Left cardiac atrium (tissue), 4 donors: Measurements from ENCODE around the gene TYRP1. TPM values are rescaled to one million over a fixed set of nuclear protein-coding genes. Genes with fewer than 3 reads are reported as not detected.

Experiments
- ATAC-seq, 2 donors: fragments of 200-7000 bp; cut with Tn5 transposase; one replicate each; pipeline ENCODE4 v1.9.1; 2020; ENCODE audit warnings: mild to moderate bottlenecking in 2 of 2, moderate library complexity in 2 of 2
- DNase-seq: peaks from one replicate; pipeline ENCODE4 v3.0.0-alpha.2; 2020
- intact Hi-C, 2 donors: fragments of 100-400 bp; cut with DNase I; formaldehyde crosslinking; loops; one replicate each; pipeline versions ENCODE4 v1.14.1 to v1.15.1; 2022 to 2023
- total RNA-seq, 2 donors: library from RNA; stranded (reverse); fragmentation: NEBNext Ultra II Directional; extraction: Animal tissue kit (Norgen Biotek cat#: 25700); gene quantifications; one replicate each; pipeline ENCODE4 v1.2.1, GENCODE V29; 2021
- donor health status: DM: no; HTN: yes; CAD: no.
- donor health status: DM: no; HTN: yes; CAD: no; lungs with severe emphysema.
- donor health status: DM: yes; HTN: yes; CAD: no.
- donor health status: Dilated cardiomyopathy.

Gene TYRP1
- total RNA-seq, 2 donors from 2014 or later = 31.0 to 32.8 TPM

- DNase-seq = no peak
- ATAC-seq = no peak
- intact Hi-C loops = no loop called here
These were observed 828 bp downstream of the TYRP1 start for GRCh38 chr9:12694013-12694412.

GRCh38 chr9:12695474-12695873, 2.3 kb downstream of the TYRP1 start:
- peak; percentile 20 for DNase-seq
- ATAC-seq = peak; percentile 79 to 84
- intact Hi-C loops = no loop called here

DNA sequence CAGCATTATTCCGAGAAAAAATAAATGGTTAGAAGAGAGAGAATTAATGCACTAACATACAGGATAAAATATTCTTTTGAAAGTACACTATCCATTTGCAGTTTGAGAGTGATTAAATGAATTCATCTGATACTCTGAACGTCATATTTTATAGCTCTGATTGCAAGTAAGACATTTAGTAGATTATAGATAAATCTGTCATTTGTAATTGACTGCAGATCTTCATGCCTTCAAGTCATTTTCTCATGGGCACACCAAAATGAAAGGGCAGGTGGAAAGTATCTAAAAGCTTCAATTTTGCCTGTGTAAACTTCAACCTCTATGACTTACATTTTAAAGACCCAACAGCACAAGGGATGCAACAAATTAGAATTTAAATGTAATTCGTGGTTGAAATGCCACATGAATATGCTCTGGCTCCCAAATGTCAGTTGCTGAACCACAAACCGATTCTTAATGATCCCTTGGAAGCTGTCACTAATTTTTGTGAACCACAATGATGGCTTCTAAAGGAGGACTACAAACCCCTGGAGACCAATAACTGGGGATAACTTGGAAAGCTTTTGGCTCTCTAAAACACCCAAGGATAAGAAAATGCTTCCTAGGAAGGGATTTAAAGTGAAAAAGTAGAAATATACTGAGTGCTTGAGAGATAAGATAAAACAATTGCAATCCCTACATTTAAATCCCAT, 3.9 kb downstream of the TYRP1 start:
- DNase-seq (no peak), ATAC-seq (no peak)
- intact Hi-C loops = no loop called here

- DNase-seq = no peak
- ATAC-seq = no peak
- intact Hi-C loops = no loop called here
These were observed 4.5 kb downstream of the TYRP1 start for GRCh38 chr9:12697719-12698118.

GRCh38 chr9:12698266-12698665, 5.1 kb downstream of the TYRP1 start:
- intact Hi-C loops = no loop called here
- peak; percentile 18 to 49 for ATAC-seq
- DNase-seq = no peak

DNA sequence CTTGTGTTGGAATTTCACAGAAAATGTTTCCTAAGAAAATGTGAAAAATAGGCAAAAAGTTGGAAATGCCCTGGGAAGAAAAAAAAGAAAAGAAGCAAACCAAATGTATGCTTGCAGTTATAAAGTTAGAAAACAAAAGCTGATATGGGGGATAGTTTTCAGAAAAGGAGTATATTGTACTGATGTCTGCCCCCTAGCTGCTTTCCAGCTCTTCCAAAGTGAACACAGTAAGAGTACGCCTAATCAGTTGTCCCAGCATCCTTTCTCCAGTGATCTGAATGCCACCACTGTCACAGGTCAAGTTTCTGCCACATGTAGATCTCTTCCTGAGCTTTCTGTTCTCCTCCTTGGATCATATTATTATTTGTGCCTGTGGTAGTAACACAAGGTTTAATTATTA, 5.8 kb downstream of the TYRP1 start:
- no peak for DNase-seq
- intact Hi-C loops = no loop called here
- ATAC-seq = peak in 1 of 2 donors; percentile 36

- ATAC-seq (no peak), DNase-seq (no peak)
- intact Hi-C loops = no loop called here
These were observed 6.3 kb downstream of the TYRP1 start for GRCh38 chr9:12699529-12699928.

DNA sequence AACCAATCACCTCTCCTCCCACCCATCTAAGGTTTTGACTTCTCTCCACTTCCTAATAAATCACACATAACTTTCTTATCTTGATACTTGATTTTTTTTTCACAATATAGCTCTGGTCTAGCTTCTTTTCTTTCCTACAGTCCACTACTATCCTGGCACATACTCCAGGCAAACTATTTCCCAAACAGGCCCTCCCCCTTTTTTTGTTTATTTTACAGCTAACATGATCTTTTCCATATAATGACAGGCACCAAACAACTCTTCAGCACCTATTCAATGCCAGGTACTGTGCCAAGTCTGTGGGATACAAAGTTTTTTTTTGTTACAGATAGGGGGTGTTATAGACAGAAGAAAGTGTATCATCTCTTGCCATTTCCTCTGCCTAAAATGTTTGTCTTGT, 7.9 kb downstream of the TYRP1 start:
- intact Hi-C loops = no loop called here
- ATAC-seq = no peak

GRCh38 chr9:12702160-12702758, 9.1 kb downstream of the TYRP1 start:
- ATAC-seq = peak; percentile 78 to 89
- peak; percentile 36 for DNase-seq
- intact Hi-C loops = no loop called here

More for the DNA sequence above, 7.9 kb downstream of the TYRP1 start:
- no peak for DNase-seq

- intact Hi-C loops = no loop called here
- no peak for DNase-seq
- ATAC-seq = no peak
These were observed 10.8 kb downstream of the TYRP1 start for GRCh38 chr9:12703996-12704395.

GRCh38 chr9:12705738-12706391, 12.7 kb downstream of the TYRP1 start:
- DNase-seq (no peak), ATAC-seq (no peak)
- intact Hi-C loops = no loop called here

- ATAC-seq = peak in 1 of 2 donors; percentile 57
- no peak for DNase-seq
- intact Hi-C loops = no loop called here
These were observed 15.5 kb downstream of the TYRP1 start for GRCh38 chr9:12708562-12709298.

GRCh38 chr9:12712532-12712931, 19.3 kb downstream of the TYRP1 start:
- DNase-seq = no peak
- no peak for ATAC-seq
- intact Hi-C loops = no loop called here

- no peak for ATAC-seq
- no peak for DNase-seq
- intact Hi-C loops = no loop called here
These were observed 22.1 kb downstream of the TYRP1 start for GRCh38 chr9:12715268-12715667.

DNA sequence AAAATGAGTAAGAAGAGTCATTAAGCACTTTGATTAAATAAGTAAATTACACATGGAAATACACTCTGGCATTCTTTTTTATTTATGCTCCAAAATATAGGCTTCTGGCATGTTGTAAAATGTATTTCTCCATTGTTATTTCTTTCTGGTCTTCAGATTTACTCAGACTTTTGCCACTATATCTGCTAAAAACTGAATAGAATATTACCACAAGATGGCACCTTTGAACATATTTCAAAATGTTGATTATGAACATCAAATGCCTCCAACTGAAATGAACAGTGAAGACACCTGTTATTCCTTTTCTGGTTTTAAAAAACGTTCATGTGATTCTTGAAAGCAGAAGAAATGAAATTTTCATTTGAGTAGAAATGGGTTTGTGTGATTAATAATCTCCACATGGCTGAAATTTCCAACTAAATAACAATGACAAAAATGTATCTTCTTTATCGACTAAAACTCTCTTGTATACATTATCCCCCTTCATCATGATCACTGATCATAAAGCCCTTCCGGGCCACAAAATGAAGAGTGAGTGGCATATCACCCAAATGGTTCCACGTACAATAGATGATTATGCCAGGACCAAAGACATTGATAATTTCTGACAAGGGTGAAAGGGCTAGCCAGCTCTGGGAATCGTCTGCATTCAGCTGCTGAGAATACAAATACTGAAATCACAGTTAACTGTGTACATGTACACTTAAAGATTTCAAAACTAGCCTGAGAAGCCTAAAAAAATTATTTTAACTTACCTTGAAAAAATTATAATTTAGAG, 23.8 kb downstream of the TYRP1 start:
- DNase-seq (no peak), ATAC-seq (no peak)
- intact Hi-C loops = no loop called here

GRCh38 chr9:12717907-12718306, 24.7 kb downstream of the TYRP1 start:
- intact Hi-C loops = no loop called here
- ATAC-seq = no peak
- no peak for DNase-seq

- intact Hi-C loops = no loop called here
- peak; percentile 38 to 55 for ATAC-seq
- no peak for DNase-seq
These were observed 25.4 kb downstream of the TYRP1 start for GRCh38 chr9:12718482-12719026.

DNA sequence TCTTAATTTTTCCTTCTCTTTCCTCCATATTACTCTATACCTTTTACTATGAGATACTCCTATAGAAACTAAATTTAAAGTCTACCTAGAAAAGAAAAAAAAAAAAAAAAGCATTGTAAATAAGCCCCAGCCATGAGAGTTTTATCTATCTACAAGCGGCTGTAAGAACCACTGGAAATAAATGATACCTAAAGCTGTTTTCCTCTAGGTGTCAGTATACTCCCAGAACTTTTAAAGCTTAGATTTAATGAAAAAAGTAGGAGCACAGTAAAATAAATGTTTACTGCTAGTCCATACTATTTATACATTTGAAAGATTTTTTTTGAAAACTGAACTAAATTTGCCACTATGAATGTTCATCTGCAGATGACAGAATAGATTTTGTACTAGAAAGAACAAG, 26.2 kb downstream of the TYRP1 start:
- peak in 1 of 2 donors; percentile 55 for ATAC-seq
- no peak for DNase-seq
- intact Hi-C loops = no loop called here

- ATAC-seq (no peak), DNase-seq (no peak)
- intact Hi-C loops = loop anchor here (5.0 to 10.0 kb wide), 4 partner anchors 164 to 372 kb away; no protein-coding TSS in a partner anchor
These were observed 27.4 kb downstream of the TYRP1 start for GRCh38 chr9:12720551-12720950.
